GM12873 (cell line): Measurements from ENCODE around the gene KRTAP2-1.

Source experiments
- CTCF ChIP-seq: IDR thresholded peaks from 2 replicates; pipeline ENCODE4 v1.5.1; 2012; ENCODE audit warnings: low read depth, mild to moderate bottlenecking, moderate library complexity, low read length, control low read depth; ENCODE audit not compliant: insufficient read depth; ENCODE audit errors: missing control alignments

Gene KRTAP2-1

GRCh38 chr17:41069031-41069430, 21.9 kb upstream of the KRTAP2-1 start:
- no peak for TF ChIP-seq CTCF

GRCh38 chr17:41067281-41067680, 20.2 kb upstream of the KRTAP2-1 start:
- TF ChIP-seq CTCF = no peak

- TF ChIP-seq CTCF = no peak
Observed at GRCh38 chr17:41065829-41066624, 18.9 kb upstream of the KRTAP2-1 start, which contains the start of gene KRTAP2-4. Gene KRTAP2-4 (minus strand): TSS chr17:41065879. CDS start chr17:41065845, 34 bp downstream.

- TF ChIP-seq CTCF = no peak
Observed at GRCh38 chr17:41064301-41064700, 17.2 kb upstream of the KRTAP2-1 start.

GRCh38 chr17:41063449-41063848, 16.3 kb upstream of the KRTAP2-1 start:
- TF ChIP-seq CTCF = no peak

- no peak for TF ChIP-seq CTCF
Observed at GRCh38 chr17:41061964-41062363, 14.8 kb upstream of the KRTAP2-1 start.

- TF ChIP-seq CTCF = no peak
Observed at GRCh38 chr17:41060052-41060604, 13.0 kb upstream of the KRTAP2-1 start, which contains the start of gene KRTAP2-3. Gene KRTAP2-3 (minus strand): TSS chr17:41060114. CDS start chr17:41060050, 64 bp downstream.
